Esophagus squamous epithelium (tissue), 5 donors: ENCODE measurements around the gene ZNF14. TPM values are rescaled to one million over a fixed set of nuclear protein-coding genes. Genes with fewer than 3 reads are reported as not detected.

Source experiments
- DNase-seq: peaks from one replicate; lab custom pipeline; 2025; lab: John Stamatoyannopoulos, UW
- H3K27ac ChIP-seq, 4 donors: fragments of 200-600 bp; sonication (generic); one replicate each; pipeline ENCODE4 v1.5.1; 2016 to 2019; ENCODE audit warnings: mild to moderate bottlenecking in 1 of 4
- H3K27me3 ChIP-seq, 4 donors: fragments of 200-600 bp; sonication (generic); 1 replicate in 3 of 4; 2 replicates in 1 of 4; pipeline versions ENCODE4 v1.5.1 to v1.6.0; 2017 to 2021; ENCODE audit warnings: antibody characterized with exemption in 1 of 4
- H3K36me3 ChIP-seq, 3 donors: fragments of 200-600 bp; sonication (generic); one replicate each; pipeline ENCODE4 v1.5.1; 2016 to 2019
- H3K4me1 ChIP-seq, 3 donors: fragments of 200-600 bp; sonication (generic); one replicate each; pipeline ENCODE4 v1.5.1; 2017 to 2019
- H3K4me3 ChIP-seq, 4 donors: fragments of 200-600 bp; sonication (generic); 1 replicate in 3 of 4; 2 replicates in 1 of 4; pipeline ENCODE4 v1.5.1; 2016 to 2019; ENCODE audit warnings: mild to moderate bottlenecking in 2 of 4, moderate library complexity in 1 of 4
- H3K9me3 ChIP-seq, 3 donors: fragments of 200-600 bp; sonication (generic); one replicate each; pipeline ENCODE4 v1.5.1; 2016 to 2019
- POLR2A ChIP-seq, 4 donors: fragments of 450-650 bp; IDR thresholded peaks; one replicate each; pipeline ENCODE4 v1.6.1; 2017; ENCODE audit warnings: antibody characterized with exemption in 4 of 4, mild to moderate bottlenecking in 4 of 4, moderate library complexity in 3 of 4
- WGBS, 2 donors: methylation state at CpG; one replicate each; pipeline ENCODE4 v1.1.5; 2018; 5-methylcytosine and 5-hydroxymethylcytosine counted together
- intact Hi-C: fragments of 100-400 bp; cut with DNase I; formaldehyde crosslinking; loops from one replicate; pipeline ENCODE4 v1.15.0; 2022
- total RNA-seq, 4 donors: library from RNA; depleted of rRNA; stranded (reverse); fragments of >200 nt; gene quantifications; one replicate each; pipeline ENCODE4 v1.1.0, GENCODE V29; 2016
- TF ChIP-seq, protein P1 (sequence below), 6 experiments: fragments of 450-650 bp in 4 of 6; fragments of 200-600 bp in 2 of 6; sonication (generic) in 2 of 6; IDR thresholded peaks; one replicate each; pipeline ENCODE4 v1.5.1; 2016 to 2019; ENCODE audit warnings: antibody characterized with exemption in 6 of 6, mild to moderate bottlenecking in 4 of 6, moderate library complexity in 4 of 6
- donor health status: DM: yes; HTN: yes; CAD: no.

The ZNF14 gene
- total RNA-seq, 4 donors from 2014 or later, result 1.9 to 6.3 (median 2.1) TPM

- no peaks in the 10 kb centered on the region for H3K27me3 ChIP-seq
- H3K4me1 ChIP-seq, result peaks cover 0 to 3% (median 0%) of the 10 kb centered on the region in 3 donors
- TF ChIP-seq, protein P1, sequence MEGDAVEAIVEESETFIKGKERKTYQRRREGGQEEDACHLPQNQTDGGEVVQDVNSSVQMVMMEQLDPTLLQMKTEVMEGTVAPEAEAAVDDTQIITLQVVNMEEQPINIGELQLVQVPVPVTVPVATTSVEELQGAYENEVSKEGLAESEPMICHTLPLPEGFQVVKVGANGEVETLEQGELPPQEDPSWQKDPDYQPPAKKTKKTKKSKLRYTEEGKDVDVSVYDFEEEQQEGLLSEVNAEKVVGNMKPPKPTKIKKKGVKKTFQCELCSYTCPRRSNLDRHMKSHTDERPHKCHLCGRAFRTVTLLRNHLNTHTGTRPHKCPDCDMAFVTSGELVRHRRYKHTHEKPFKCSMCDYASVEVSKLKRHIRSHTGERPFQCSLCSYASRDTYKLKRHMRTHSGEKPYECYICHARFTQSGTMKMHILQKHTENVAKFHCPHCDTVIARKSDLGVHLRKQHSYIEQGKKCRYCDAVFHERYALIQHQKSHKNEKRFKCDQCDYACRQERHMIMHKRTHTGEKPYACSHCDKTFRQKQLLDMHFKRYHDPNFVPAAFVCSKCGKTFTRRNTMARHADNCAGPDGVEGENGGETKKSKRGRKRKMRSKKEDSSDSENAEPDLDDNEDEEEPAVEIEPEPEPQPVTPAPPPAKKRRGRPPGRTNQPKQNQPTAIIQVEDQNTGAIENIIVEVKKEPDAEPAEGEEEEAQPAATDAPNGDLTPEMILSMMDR (IDR thresholded peaks at IDR 0.05), result no peak
- TF ChIP-seq POLR2A (IDR thresholded peaks at IDR 0.05), result no peak
- DNase-seq, result no peak
- H3K9me3 ChIP-seq, result peaks cover 0 to 8% (median 0%) of the 10 kb centered on the region in 3 donors
- no peak overlapping the region for H3K4me3 ChIP-seq
- intact Hi-C loops, result no loop called here
- WGBS, 2 donors, result 80 to 100% methylated on average over 1 of the region's 1 CpG
- no peak overlapping the region for H3K27ac ChIP-seq
- no peaks in the 10 kb centered on the region for H3K36me3 ChIP-seq
These were observed 5.7 kb upstream of the ZNF14 start for GRCh38 chr19:19738564-19738963.

DNA sequence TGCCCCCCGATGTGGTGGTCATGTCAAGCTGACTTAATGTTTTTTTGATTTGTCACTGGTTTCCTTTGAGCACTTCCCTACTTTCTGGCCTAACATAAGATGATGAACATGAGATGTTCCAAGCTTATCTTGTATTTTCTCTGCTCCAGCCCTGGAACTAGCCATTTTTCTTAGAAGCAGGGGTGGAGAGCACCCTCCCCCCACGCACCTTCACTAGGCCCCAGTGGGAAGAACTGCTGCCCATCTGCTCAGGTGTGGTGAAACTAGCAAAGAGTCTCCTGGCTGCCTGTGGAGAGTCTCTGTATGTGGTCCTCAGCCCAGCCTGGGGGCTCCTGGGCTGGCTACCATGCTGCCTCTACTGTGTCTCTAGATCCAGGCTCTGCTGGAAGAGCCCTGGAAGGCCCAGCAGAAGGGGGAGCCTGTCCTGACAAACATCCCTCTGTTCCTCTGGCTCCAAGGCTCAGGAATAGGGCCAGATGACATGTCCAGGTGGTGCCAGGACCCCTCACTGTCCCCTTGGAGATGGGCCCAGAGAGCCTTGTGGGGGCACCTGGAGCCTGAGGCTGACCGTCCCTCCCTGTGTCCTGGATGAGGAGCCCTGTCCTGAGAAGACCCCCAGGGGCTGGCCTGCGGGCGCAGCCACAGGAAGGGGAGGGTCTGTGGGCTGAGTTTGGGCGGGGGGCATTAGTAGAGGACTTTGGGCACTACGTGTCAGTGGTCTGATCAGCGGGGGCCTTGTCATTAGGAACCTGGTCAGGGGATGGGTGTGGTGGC lies 4.8 kb upstream of the ZNF14 start:
- no peak for DNase-seq
- no peak overlapping the region for H3K4me3 ChIP-seq
- no peaks in the 10 kb centered on the region for H3K36me3 ChIP-seq
- intact Hi-C loops, result no loop called here
- peaks cover 0 to 7% (median 0%) of the 10 kb centered on the region in 3 donors for H3K4me1 ChIP-seq
- 73 to 91% methylated on average over 2 of the region's 8 CpGs for WGBS, 2 donors
- H3K27ac ChIP-seq, result no peak overlapping the region
- TF ChIP-seq, protein P1 (IDR thresholded peaks at IDR 0.05), result no peak
- no peak for TF ChIP-seq POLR2A (IDR thresholded peaks at IDR 0.05)
- H3K9me3 ChIP-seq, result peaks cover 0 to 8% (median 0%) of the 10 kb centered on the region in 3 donors
- no peaks in the 10 kb centered on the region for H3K27me3 ChIP-seq

- H3K4me1 ChIP-seq, result no peaks in the 10 kb centered on the region
- no peak overlapping the region for H3K27ac ChIP-seq
- TF ChIP-seq, protein P1 (IDR thresholded peaks at IDR 0.05), result no peak
- TF ChIP-seq POLR2A (IDR thresholded peaks at IDR 0.05), result no peak
- intact Hi-C loops, result no loop called here
- H3K9me3 ChIP-seq, result peaks cover 6 to 77% (median 64%) of the 10 kb centered on the region in 3 donors
- H3K36me3 ChIP-seq, result peaks cover 0 to 35% (median 0%) of the 10 kb centered on the region in 3 donors
- 95 to 96% methylated on average over 2 of the region's 2 CpGs for WGBS, 2 donors
- DNase-seq, result no peak
- H3K27me3 ChIP-seq, result no peaks in the 10 kb centered on the region
- no peak overlapping the region for H3K4me3 ChIP-seq
These were observed 11.0 kb downstream of the ZNF14 start for GRCh38 chr19:19721896-19722295.

- Histone ChIP-seq H3K4me3 (no peak overlapping the region), H3K4me1 (no peaks in the 10 kb centered on the region), H3K9me3 (peaks cover 10 to 89% (median 73%) of the 10 kb centered on the region in 3 donors), H3K36me3 (peaks cover 0 to 52% (median 0%) of the 10 kb centered on the region in 3 donors), H3K27ac (no peak overlapping the region), H3K27me3 (no peaks in the 10 kb centered on the region)
- DNase-seq, result no peak
- intact Hi-C loops, result no loop called here
- no peak for TF ChIP-seq POLR2A (IDR thresholded peaks at IDR 0.05)
- TF ChIP-seq, protein P1 (IDR thresholded peaks at IDR 0.05), result no peak
- 95 to 96% methylated on average over 2 of the region's 2 CpGs for WGBS, 2 donors
These were observed 13.1 kb downstream of the ZNF14 start for GRCh38 chr19:19719798-19720197.
